ENCODE results near the gene MRPL24. TPM values are rescaled to one million over a fixed set of nuclear protein-coding genes. Genes with fewer than 3 reads are reported as not detected.
A peak's percentile ranks its signal among the peaks of the same experiment; 100 is the strongest.

MRPL24 gene
- total and polyA plus RNA-seq, 2 donors, result 53.8 to 59.0 TPM

DNA sequence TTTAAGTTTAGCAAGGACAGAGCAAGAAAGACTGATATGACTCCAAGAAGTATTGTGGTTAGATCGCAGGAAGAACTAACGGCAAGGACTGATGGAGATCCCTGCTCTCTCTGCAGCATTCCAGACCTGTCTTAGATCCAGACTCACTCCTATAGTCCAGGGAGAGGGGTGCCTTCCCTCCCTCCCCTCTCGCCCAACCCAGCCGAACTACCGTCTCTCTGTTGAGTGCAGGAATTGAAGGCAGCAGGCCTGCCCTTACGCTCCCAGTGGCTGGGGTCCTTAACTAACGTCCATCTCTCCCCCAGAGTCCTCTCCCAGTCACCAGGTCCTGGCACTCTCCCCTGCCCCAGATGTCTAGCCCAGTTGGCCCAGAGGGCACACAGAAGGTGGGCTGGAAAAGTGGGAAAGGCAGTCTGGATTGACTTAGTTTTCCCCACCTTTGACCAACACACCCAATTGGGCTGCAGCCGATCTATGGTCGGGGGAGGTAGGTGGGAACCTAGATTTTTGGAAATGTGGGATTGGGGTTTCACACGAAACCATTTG, 36.6 kb downstream of the MRPL24 start:
- Histone ChIP-seq H3K36me3 (ENCODE audit: control insufficient read depth in 2 of 2, insufficient read depth in 2 of 2, low read length in 1 of 2) (no peaks in the 10 kb centered on the region), H3K27me3 (ENCODE audit: control insufficient read depth in 2 of 2, insufficient read depth in 1 of 2, low read length in 1 of 2) (peaks cover 22 to 81% of the 10 kb centered on the region in 2 donors), H3K4me1 (ENCODE audit: control insufficient read depth in 2 of 2, insufficient read depth in 2 of 2, low read length in 2 of 2) (peaks cover 14 to 49% of the 10 kb centered on the region in 2 donors), H3K27ac (ENCODE audit: low read depth in 1 of 2, low read length in 1 of 2) (no peak overlapping the region), H3K4me3 (ENCODE audit: low read length in 2 of 2) (peak overlapping the region in 1 of 2 donors; percentile 34), H3K9me3 (ENCODE audit: control insufficient read depth in 2 of 2, insufficient read depth in 1 of 2, low read length in 1 of 2) (peaks cover 0 to 5% of the 10 kb centered on the region in 2 donors)
- no peak for DNase-seq (ENCODE audit: low read depth in 6 of 9, low spot score in 9 of 9)
- 49% methylated on average over 10 of the region's 10 CpGs for WGBS

DNA sequence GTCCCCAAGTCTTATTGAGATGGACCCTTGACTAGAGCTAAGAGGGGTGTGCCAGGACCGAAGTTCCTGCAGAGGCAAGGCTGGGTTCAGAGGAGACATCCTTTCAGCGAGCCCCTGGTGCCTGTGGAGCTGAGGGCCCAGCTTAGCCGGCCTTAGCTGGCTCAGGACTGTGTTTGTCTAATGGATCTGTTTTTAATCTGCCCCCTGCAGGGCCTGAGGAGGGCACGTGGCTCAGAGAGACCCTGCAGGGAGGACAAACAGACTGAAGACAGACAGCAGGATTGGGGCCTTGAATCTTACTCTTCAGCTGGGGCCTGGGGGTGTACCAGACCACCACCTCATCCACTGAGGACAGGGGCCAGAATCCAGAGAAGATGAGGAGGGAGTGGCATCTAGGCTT, 37.1 kb downstream of the MRPL24 start:
- H3K4me1 ChIP-seq (ENCODE audit: control insufficient read depth in 2 of 2, insufficient read depth in 2 of 2, low read length in 2 of 2), result peaks cover 14 to 47% of the 10 kb centered on the region in 2 donors
- peak overlapping the region in 1 of 2 donors; percentile 34 for H3K4me3 ChIP-seq (ENCODE audit: low read length in 2 of 2)
- 38% methylated on average over 4 of the region's 4 CpGs for WGBS
- H3K36me3 ChIP-seq (ENCODE audit: control insufficient read depth in 2 of 2, insufficient read depth in 2 of 2, low read length in 1 of 2), result no peaks in the 10 kb centered on the region
- no peak overlapping the region for H3K27ac ChIP-seq (ENCODE audit: low read depth in 1 of 2, low read length in 1 of 2)
- H3K9me3 ChIP-seq (ENCODE audit: control insufficient read depth in 2 of 2, insufficient read depth in 1 of 2, low read length in 1 of 2), result peaks cover 0 to 5% of the 10 kb centered on the region in 2 donors
- DNase-seq (ENCODE audit: low read depth in 6 of 9, low spot score in 9 of 9), result no peak
- H3K27me3 ChIP-seq (ENCODE audit: control insufficient read depth in 2 of 2, insufficient read depth in 1 of 2, low read length in 1 of 2), result peaks cover 22 to 85% of the 10 kb centered on the region in 2 donors

DNA sequence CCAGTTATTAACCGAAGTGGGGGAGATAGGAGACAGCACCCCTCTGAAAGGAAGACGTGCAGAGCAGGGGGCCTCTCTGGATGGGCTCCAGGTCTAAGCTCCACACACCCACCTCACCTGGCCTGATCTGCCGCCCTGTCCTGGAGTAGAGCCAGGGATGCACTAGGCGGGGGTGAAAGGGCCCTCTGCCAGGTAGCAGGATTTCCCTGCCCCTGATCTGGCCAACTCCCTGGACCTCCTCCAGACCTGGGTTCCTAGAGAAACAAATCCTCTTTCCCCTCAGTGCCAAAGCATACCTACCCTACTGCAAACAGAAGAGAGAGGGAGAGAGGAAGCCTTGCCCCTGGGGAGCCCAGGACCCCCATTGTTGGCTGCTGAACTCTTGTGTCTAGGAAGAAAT, 37.6 kb downstream of the MRPL24 start:
- peaks cover 22 to 82% of the 10 kb centered on the region in 2 donors for H3K27me3 ChIP-seq (ENCODE audit: control insufficient read depth in 2 of 2, insufficient read depth in 1 of 2, low read length in 1 of 2)
- H3K4me1 ChIP-seq (ENCODE audit: control insufficient read depth in 2 of 2, insufficient read depth in 2 of 2, low read length in 2 of 2), result peaks cover 14 to 46% of the 10 kb centered on the region in 2 donors

DNA sequence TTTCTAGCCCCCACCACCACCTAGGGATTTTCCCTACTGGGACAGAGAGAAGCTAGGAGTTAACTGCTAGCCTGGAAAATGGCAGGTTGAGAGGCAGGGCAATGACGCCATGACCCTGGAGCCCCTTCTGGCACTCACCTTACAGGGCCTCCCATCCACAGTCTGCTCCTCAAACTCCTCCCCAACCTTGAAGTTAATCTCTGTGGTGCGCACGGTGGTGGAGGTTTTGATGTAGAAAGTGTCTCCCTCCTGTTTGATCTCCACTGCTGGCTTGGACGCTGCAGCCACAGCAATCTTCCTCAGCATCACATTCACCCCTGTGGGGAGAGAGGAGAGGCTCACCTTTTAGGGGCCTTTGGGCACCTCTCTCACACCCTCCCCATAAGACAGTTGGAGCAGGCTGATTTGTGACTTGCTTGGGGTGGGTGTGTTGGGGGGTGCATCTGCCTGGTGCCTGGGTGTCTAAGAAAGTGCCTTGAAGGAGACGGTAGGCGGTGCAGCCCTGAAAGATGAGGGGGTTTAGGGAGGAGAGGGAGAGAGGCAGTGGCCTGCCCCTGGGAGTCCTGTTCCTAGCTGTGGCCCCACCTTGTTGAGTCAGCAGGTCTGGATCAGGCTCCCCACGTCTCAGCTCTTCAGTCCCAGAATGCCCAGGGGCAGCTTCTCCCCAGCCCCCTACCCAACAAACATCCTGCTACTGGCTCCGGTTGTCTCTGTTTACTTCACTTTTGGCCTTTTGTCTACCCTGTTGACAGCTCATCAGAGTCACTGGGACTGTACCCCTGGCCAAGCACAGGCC, 40.0 kb downstream of the MRPL24 start:
- H3K36me3 ChIP-seq (ENCODE audit: control insufficient read depth in 2 of 2, insufficient read depth in 2 of 2, low read length in 1 of 2), result no peaks in the 10 kb centered on the region
- H3K27me3 ChIP-seq (ENCODE audit: control insufficient read depth in 2 of 2, insufficient read depth in 1 of 2, low read length in 1 of 2), result peaks cover 20 to 70% of the 10 kb centered on the region in 2 donors
- peaks cover 7 to 28% of the 10 kb centered on the region in 2 donors for H3K4me1 ChIP-seq (ENCODE audit: control insufficient read depth in 2 of 2, insufficient read depth in 2 of 2, low read length in 2 of 2)
- H3K27ac ChIP-seq (ENCODE audit: low read depth in 1 of 2, low read length in 1 of 2), result no peak overlapping the region
- peak in 2 of 9 donors; percentile 35 to 57 for DNase-seq (ENCODE audit: low read depth in 6 of 9, low spot score in 9 of 9)
- 69% methylated on average over 8 of the region's 8 CpGs for WGBS
- no peak overlapping the region for H3K4me3 ChIP-seq (ENCODE audit: low read length in 2 of 2)
- no peaks in the 10 kb centered on the region for H3K9me3 ChIP-seq (ENCODE audit: control insufficient read depth in 2 of 2, insufficient read depth in 1 of 2, low read length in 1 of 2)

More for the DNA sequence above, 37.6 kb downstream of the MRPL24 start:
- H3K4me3 ChIP-seq (ENCODE audit: low read length in 2 of 2), result no peak overlapping the region
- DNase-seq (ENCODE audit: low read depth in 6 of 9, low spot score in 9 of 9), result no peak
- no peaks in the 10 kb centered on the region for H3K36me3 ChIP-seq (ENCODE audit: control insufficient read depth in 2 of 2, insufficient read depth in 2 of 2, low read length in 1 of 2)
- 86% methylated on average over 4 of the region's 4 CpGs for WGBS
- H3K27ac ChIP-seq (ENCODE audit: low read depth in 1 of 2, low read length in 1 of 2), result no peak overlapping the region
- H3K9me3 ChIP-seq (ENCODE audit: control insufficient read depth in 2 of 2, insufficient read depth in 1 of 2, low read length in 1 of 2), result peaks cover 0 to 5% of the 10 kb centered on the region in 2 donors

DNA sequence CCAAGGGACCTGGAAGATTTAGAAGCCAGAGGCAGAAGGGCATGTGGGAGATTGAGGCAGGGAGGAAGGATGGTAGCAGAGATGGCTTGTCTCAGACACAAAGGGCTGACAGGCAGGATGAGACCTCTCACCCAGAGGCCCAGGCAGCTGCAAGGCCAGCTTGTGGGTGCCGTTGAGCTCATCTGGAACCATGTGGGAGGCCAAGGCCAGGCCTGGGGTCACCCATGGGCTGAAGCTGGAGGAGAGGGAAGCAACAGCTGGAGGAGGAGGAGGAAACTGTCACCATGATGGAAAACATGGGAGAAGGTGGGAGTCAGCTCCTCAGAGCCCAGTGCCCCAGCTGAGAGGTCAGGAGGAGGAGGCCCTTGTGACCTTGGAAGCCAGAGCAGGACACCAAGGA, 41.9 kb downstream of the MRPL24 start:
- Histone ChIP-seq H3K36me3 (ENCODE audit: control insufficient read depth in 2 of 2, insufficient read depth in 2 of 2, low read length in 1 of 2) (no peaks in the 10 kb centered on the region), H3K9me3 (ENCODE audit: control insufficient read depth in 2 of 2, insufficient read depth in 1 of 2, low read length in 1 of 2) (no peaks in the 10 kb centered on the region), H3K27ac (ENCODE audit: low read depth in 1 of 2, low read length in 1 of 2) (no peak overlapping the region), H3K27me3 (ENCODE audit: control insufficient read depth in 2 of 2, insufficient read depth in 1 of 2, low read length in 1 of 2) (peaks cover 8 to 60% of the 10 kb centered on the region in 2 donors), H3K4me3 (ENCODE audit: low read length in 2 of 2) (no peak overlapping the region), H3K4me1 (ENCODE audit: control insufficient read depth in 2 of 2, insufficient read depth in 2 of 2, low read length in 2 of 2) (peaks cover 0 to 19% of the 10 kb centered on the region in 2 donors)
- no peak for DNase-seq (ENCODE audit: low read depth in 6 of 9, low spot score in 9 of 9)
- WGBS, result 80% methylated on average over 1 of the region's 1 CpG

DNA sequence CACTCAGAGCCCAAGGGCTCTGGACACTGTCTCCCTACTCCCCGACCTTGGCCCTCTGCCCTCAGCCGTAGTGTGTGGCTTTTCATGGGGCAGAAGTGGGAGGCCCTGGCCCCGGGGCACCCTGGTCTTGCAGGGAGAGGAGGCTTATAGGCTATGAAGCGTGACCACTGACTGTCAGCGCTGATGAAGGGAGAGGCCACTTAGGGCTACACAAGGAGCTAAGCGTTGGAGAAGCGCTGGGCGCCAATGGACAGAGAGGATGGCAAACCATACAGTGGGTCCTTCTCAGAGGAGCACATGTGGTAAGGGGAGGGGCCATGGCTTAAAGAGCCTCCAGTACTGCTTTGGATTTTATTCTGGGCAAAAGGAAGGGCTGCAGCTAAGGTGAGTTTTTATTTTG, 43.4 kb downstream of the MRPL24 start:
- Histone ChIP-seq H3K27ac (ENCODE audit: low read depth in 1 of 2, low read length in 1 of 2) (no peak overlapping the region), H3K4me1 (ENCODE audit: control insufficient read depth in 2 of 2, insufficient read depth in 2 of 2, low read length in 2 of 2) (peaks cover 4 to 34% of the 10 kb centered on the region in 2 donors), H3K9me3 (ENCODE audit: control insufficient read depth in 2 of 2, insufficient read depth in 1 of 2, low read length in 1 of 2) (no peaks in the 10 kb centered on the region), H3K36me3 (ENCODE audit: control insufficient read depth in 2 of 2, insufficient read depth in 2 of 2, low read length in 1 of 2) (no peaks in the 10 kb centered on the region), H3K4me3 (ENCODE audit: low read length in 2 of 2) (no peak overlapping the region), H3K27me3 (ENCODE audit: control insufficient read depth in 2 of 2, insufficient read depth in 1 of 2, low read length in 1 of 2) (peaks cover 6 to 60% of the 10 kb centered on the region in 2 donors)
- 91% methylated on average over 8 of the region's 8 CpGs for WGBS
- DNase-seq (ENCODE audit: low read depth in 6 of 9, low spot score in 9 of 9), result no peak

DNA sequence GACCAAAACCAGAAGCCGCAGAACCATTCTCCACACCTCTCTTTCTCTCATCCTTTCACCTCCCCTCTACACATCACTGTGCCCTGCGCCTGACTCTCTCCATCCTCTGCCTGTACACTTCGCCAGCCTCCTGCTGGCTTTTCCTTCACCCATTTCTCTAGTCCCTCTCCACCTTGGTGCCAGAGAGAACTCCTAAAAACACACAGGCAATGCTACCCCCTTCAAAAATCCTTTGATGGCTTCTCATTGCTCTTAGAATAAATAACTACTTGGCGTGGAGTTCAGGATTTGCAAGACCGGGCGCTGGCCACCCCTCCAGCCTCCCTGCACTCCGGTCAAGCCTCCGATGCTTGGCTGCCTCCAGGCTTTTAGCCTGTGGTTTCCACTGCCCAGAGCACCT, 44.1 kb downstream of the MRPL24 start:
- H3K27ac ChIP-seq (ENCODE audit: low read depth in 1 of 2, low read length in 1 of 2), result no peak overlapping the region
- H3K9me3 ChIP-seq (ENCODE audit: control insufficient read depth in 2 of 2, insufficient read depth in 1 of 2, low read length in 1 of 2), result no peaks in the 10 kb centered on the region
- no peak overlapping the region for H3K4me3 ChIP-seq (ENCODE audit: low read length in 2 of 2)
- no peak for DNase-seq (ENCODE audit: low read depth in 6 of 9, low spot score in 9 of 9)
- no peaks in the 10 kb centered on the region for H3K36me3 ChIP-seq (ENCODE audit: control insufficient read depth in 2 of 2, insufficient read depth in 2 of 2, low read length in 1 of 2)
- peaks cover 9 to 64% of the 10 kb centered on the region in 2 donors for H3K27me3 ChIP-seq (ENCODE audit: control insufficient read depth in 2 of 2, insufficient read depth in 1 of 2, low read length in 1 of 2)
- 96% methylated on average over 8 of the region's 8 CpGs for WGBS
- peaks cover 4 to 41% of the 10 kb centered on the region in 2 donors for H3K4me1 ChIP-seq (ENCODE audit: control insufficient read depth in 2 of 2, insufficient read depth in 2 of 2, low read length in 2 of 2)

DNA sequence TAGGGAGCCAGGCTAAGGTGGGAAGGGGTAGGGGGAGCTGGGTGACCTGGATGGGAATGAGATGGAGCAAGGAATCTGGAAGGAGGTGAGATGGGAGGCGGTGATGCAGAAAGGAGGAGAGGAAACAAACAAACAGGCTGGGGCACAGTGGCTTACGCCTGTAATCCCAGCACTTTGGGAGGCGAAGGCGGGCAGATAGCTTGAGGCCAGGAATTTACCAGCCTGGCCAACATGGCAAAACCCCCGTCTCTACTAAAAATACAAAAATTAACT, 46.3 kb downstream of the MRPL24 start:
- H3K27ac ChIP-seq (ENCODE audit: low read depth in 1 of 2, low read length in 1 of 2), result no peak overlapping the region
- H3K4me1 ChIP-seq (ENCODE audit: control insufficient read depth in 2 of 2, insufficient read depth in 2 of 2, low read length in 2 of 2), result peaks cover 5 to 35% of the 10 kb centered on the region in 2 donors
- no peak for DNase-seq (ENCODE audit: low read depth in 6 of 9, low spot score in 9 of 9)
- H3K9me3 ChIP-seq (ENCODE audit: control insufficient read depth in 2 of 2, insufficient read depth in 1 of 2, low read length in 1 of 2), result no peaks in the 10 kb centered on the region
- H3K36me3 ChIP-seq (ENCODE audit: control insufficient read depth in 2 of 2, insufficient read depth in 2 of 2, low read length in 1 of 2), result no peaks in the 10 kb centered on the region
- 97% methylated on average over 5 of the region's 5 CpGs for WGBS
- H3K4me3 ChIP-seq (ENCODE audit: low read length in 2 of 2), result no peak overlapping the region
- peaks cover 21 to 73% of the 10 kb centered on the region in 2 donors for H3K27me3 ChIP-seq (ENCODE audit: control insufficient read depth in 2 of 2, insufficient read depth in 1 of 2, low read length in 1 of 2)

DNA sequence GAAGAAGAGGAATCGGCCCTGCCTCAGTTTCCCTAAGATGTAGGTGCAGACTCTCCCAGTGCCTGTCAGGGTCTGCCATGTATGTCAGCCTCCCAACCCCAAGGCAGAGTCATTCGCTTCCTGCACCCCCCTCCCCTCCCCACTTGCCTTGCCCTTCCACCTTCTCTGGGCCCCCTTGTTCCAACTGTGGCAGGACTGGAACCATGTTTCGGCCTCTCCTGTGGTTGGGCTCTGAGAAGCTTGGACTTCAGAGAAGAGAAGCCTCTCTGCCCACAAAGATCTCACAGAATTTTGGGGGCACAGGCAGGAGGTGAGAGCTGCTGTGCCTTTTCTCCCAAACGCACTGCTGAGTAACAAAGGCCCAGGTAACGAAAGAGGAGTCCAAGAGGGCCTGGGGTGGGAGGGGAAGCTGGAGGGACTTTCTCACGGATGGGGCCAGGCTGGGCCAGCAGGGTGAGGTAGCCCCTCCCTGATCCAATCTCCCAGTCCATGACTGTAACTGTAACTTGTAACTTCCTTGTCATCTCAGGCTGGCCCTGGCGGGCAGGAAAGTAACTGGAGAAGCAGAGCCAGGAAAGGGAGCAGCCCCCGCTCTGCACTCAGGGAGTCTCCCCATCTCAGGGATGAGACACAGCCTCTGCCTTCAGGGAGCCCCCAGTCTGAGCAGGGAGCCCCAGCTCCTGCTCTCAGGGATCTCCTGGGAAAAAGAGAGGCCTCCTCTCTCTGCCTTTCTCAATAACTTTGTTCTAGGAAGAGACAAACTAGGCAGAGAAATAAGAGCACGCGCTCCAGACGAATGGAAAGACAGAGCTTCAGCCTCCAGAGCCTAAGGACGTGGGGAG, 46.8 kb downstream of the MRPL24 start:
- Histone ChIP-seq H3K27ac (ENCODE audit: low read depth in 1 of 2, low read length in 1 of 2) (peak overlapping the region in 1 of 2 donors; percentile 78), H3K36me3 (ENCODE audit: control insufficient read depth in 2 of 2, insufficient read depth in 2 of 2, low read length in 1 of 2) (no peaks in the 10 kb centered on the region), H3K9me3 (ENCODE audit: control insufficient read depth in 2 of 2, insufficient read depth in 1 of 2, low read length in 1 of 2) (no peaks in the 10 kb centered on the region), H3K4me3 (ENCODE audit: low read length in 2 of 2) (no peak overlapping the region), H3K4me1 (ENCODE audit: control insufficient read depth in 2 of 2, insufficient read depth in 2 of 2, low read length in 2 of 2) (peaks cover 8 to 41% of the 10 kb centered on the region in 2 donors), H3K27me3 (ENCODE audit: control insufficient read depth in 2 of 2, insufficient read depth in 1 of 2, low read length in 1 of 2) (peaks cover 21 to 75% of the 10 kb centered on the region in 2 donors)
- 92% methylated on average over 12 of the region's 12 CpGs for WGBS
- DNase-seq (ENCODE audit: low read depth in 6 of 9, low spot score in 9 of 9), result no peak

Data from thymus (tissue), 11 donors.